HG02981 (cell line): ENCODE results near the gene BMP8B.
A peak's percentile ranks its signal among the peaks of the same experiment; 100 is the strongest.

Experiments used
- ATAC-seq: cut with Tn5 transposase; IDR thresholded peaks from one replicate; pipeline ENCODE4 v1.9.1; 2021; ENCODE audit warnings: mild to moderate bottlenecking, moderate library complexity; ENCODE audit not compliant: unreplicated experiment

Gene BMP8B

GRCh38 chr1:39761016-39761415, 27.6 kb downstream of the BMP8B start:
- no peak for ATAC-seq

- ATAC-seq = no peak
Measured at GRCh38 chr1:39760074-39761008, 28.3 kb downstream of the BMP8B start.

- no peak for ATAC-seq
Measured at GRCh38 chr1:39759436-39759726, 29.3 kb downstream of the BMP8B start.

GRCh38 chr1:39758556-39759435, 29.9 kb downstream of the BMP8B start:
- no peak for ATAC-seq

GRCh38 chr1:39757501-39757900, 31.2 kb downstream of the BMP8B start:
- ATAC-seq = no peak

GRCh38 chr1:39755965-39756659, 32.6 kb downstream of the BMP8B start:
- ATAC-seq = no peak

GRCh38 chr1:39754906-39755504, 33.7 kb downstream of the BMP8B start:
- no peak for ATAC-seq

GRCh38 chr1:39754026-39754570, 34.6 kb downstream of the BMP8B start:
- no peak for ATAC-seq

- no peak for ATAC-seq
Measured at GRCh38 chr1:39753132-39754025, 35.3 kb downstream of the BMP8B start.

GRCh38 chr1:39752703-39753102, 36.0 kb downstream of the BMP8B start:
- ATAC-seq = no peak

- ATAC-seq = no peak
Measured at GRCh38 chr1:39751595-39751994, 37.1 kb downstream of the BMP8B start.

- no peak for ATAC-seq
Measured at GRCh38 chr1:39745016-39745670, 43.5 kb downstream of the BMP8B start.

- ATAC-seq = peak; percentile 89
Measured at GRCh38 chr1:39738622-39739366, 49.9 kb downstream of the BMP8B start, which contains the start of gene PPIE. TSS of gene PPIE (plus strand) at chr1:39738882. CDS start at chr1:39738901, 19 bp downstream.

- no peak for ATAC-seq
Measured at GRCh38 chr1:39737546-39738169, 51.0 kb downstream of the BMP8B start.

GRCh38 chr1:39735731-39736130, 52.9 kb downstream of the BMP8B start:
- no peak for ATAC-seq

- ATAC-seq = no peak
Measured at GRCh38 chr1:39733161-39733560, 55.5 kb downstream of the BMP8B start.

GRCh38 chr1:39732730-39733129, 55.9 kb downstream of the BMP8B start:
- no peak for ATAC-seq

GRCh38 chr1:39729842-39730241, 58.8 kb downstream of the BMP8B start:
- ATAC-seq = no peak
